H4 (cell line): ENCODE results near the gene CAPN8. TPM values are rescaled to one million over a fixed set of nuclear protein-coding genes. Genes with fewer than 3 reads are reported as not detected.

Experiments
- DNase-seq: peaks from one replicate; pipeline ENCODE4 v3.0.0-alpha.2; 2015; ENCODE audit warnings: low spot score
- total RNA-seq: library from RNA; depleted of rRNA; stranded (reverse); fragments of >200 nt; shearing (Covaris generic); gene quantifications from 2 replicates; pipeline ENCODE4 v1.2.3, GENCODE V29; 2014

CAPN8 gene
- total RNA-seq, 1 experiment from 2014 or later, result not detected

- peak; percentile 67 for DNase-seq
These were observed 37.5 kb upstream of the CAPN8 start for GRCh38 chr1:223702735-223703667.

- DNase-seq, result peak; percentile 95
These were observed 35.6 kb upstream of the CAPN8 start for GRCh38 chr1:223700942-223701637.

DNA sequence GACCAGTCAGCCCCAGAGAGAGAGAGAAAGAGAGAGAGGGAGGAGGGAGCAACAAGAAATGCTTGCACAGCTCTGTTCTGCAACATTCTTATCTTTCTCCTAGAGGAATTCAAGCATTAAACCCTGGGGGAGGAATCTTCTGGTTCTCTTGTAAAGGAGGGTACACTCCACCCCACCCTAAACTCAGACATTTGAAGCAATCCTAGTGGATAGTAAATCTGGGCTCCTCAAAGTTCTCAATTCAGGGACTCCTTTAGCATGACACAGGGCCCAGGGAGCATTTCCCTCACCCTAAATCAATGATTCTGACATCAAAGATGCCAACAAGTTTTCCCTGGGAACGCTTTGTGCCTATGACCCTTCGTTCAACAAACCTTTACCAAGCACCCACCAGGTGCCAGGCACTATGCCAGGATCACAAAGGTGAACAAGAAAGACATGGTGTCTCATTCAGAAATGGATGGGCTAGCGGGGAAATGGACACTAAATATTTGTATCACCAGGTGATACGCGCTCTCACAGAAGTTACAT, 35.0 kb upstream of the CAPN8 start:
- no peak for DNase-seq

DNA sequence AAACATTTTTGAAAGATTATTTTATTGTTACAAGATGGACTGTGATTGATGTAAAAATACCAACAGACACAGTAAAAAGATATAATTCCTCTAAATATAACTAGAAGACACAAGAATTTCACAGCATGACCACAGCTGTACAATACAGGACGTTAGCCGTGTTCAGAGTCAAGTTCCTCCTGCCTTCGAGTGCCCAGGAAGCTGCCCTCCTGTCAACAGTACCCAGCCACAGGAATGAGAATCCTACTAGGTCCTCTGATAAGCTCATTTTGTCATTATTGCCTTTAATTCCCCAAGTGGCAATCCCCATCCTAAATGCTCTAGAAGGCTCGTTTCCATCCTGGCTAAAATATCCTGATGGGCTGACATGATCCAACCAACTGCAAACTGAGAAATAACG, 30.4 kb upstream of the CAPN8 start:
- DNase-seq, result no peak

DNA sequence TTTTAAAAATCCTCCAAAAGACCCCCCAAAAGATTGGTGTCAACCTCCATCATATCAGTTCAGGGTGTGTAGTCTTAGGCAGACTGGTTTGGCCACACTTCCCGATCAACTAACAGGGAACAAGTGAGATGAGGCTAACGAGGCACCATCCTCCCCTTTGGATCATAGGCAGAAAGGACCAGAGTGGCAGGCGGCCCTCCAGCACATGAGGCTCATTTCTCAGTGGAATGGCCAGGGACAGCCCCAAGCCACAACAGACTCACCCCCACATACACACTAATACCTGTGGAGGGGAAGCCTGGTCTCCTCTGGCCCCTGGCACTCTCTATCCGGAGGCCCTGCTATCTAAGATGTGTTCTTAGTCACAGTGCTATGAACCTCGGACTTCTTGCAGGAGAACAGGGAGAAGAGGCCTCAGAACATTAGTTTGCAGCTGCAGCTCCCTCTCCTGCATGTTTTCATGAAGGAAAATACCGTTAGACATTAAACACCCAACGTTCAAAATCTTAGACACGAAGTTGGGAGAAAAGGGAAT, 29.6 kb upstream of the CAPN8 start:
- DNase-seq, result no peak

DNA sequence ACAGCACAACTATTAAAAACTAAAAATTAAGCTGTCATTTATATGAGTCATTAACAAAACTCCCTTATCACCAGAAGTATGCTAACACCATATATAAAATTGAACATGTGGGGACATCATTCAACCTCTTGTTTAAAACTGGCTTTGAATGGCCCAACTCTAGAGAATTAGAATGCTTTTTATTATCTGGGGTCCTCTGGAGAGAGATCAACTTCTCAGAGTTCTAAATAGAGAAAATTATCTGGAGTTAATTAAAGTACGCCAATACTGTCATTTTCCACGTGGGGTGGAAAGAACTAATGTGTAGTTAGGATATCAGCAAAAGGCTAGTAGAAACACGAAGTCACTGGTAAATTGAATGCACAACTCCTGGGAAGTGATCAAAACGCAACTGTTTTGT, 25.6 kb upstream of the CAPN8 start:
- no peak for DNase-seq

DNA sequence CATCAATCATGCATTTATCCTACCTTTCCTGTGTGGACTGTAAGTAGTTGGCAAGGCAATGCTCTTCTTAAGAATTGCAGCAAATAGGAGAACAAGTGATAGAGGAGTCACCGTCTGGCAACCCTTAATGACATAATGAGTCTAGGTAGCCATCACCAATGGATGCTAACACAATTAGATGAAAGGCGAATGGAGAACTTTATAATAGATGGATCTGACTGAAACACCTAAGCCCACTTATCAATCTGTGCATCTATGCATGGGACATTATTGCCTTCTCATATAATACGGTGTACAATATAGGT, 18.9 kb upstream of the CAPN8 start:
- no peak for DNase-seq

DNA sequence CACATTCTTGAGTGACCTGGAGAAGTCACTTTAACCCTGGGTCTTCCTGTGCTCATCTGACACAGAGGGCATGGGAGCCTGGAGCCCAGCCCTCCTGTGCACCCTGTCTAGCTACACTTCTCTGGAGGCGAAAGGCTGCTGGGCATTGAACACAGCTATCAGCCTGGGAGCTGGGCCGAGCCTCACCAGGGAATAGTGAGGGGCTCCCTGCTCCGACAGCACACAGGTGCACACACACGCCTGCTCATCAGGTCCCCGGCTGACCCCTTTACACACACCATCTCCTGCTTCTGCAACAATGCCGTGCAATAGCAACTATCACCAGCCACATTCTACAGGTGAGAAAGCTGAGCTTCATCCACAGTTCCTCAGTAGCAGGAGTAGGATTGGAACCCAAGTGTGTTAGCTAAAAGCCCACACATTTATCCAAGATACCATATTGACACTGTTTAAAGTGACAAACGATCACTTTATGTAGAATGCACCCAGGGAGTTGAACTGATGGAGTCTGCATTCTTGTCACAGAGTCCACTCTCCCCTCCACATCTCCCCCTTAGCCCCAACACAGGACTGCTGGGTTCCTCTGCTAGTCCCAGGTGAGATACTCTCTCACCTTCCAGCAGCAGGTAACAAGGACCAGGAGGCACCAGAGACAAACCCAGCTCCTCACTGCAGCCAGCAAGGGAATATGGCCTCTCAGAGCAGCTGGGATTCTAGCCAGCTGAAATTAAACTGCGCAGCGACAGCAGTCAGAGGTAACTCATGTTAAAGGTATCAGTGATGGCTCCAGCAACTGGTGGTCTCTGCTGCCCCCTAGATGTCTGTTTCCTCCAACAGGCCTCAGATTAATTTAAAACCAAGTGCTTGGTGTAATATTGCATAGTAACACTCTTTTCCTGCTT, 18.3 kb upstream of the CAPN8 start:
- peak; percentile 60 for DNase-seq

GRCh38 chr1:223682502-223682901, 17.0 kb upstream of the CAPN8 start:
- no peak for DNase-seq

GRCh38 chr1:223680188-223680587, 14.7 kb upstream of the CAPN8 start:
- no peak for DNase-seq

DNA sequence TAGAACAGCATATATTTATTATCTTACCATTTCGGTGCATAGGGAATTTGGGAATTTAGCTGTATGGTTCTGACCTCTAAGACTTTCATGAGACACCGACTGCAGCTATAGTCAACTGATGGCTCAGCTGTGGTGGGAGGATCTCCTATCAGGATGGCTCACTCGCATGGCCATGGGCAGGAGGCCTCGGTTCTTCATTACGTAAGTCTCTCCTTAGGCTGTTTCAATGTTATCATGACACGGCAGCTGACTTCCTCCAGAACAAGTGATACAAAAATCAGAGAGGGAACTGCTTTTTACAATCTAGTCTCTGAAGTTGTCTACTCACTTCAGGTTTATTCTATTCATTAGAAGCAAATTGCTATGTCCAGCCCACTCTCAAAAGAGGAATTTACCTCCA, 13.3 kb upstream of the CAPN8 start:
- DNase-seq, result no peak

DNA sequence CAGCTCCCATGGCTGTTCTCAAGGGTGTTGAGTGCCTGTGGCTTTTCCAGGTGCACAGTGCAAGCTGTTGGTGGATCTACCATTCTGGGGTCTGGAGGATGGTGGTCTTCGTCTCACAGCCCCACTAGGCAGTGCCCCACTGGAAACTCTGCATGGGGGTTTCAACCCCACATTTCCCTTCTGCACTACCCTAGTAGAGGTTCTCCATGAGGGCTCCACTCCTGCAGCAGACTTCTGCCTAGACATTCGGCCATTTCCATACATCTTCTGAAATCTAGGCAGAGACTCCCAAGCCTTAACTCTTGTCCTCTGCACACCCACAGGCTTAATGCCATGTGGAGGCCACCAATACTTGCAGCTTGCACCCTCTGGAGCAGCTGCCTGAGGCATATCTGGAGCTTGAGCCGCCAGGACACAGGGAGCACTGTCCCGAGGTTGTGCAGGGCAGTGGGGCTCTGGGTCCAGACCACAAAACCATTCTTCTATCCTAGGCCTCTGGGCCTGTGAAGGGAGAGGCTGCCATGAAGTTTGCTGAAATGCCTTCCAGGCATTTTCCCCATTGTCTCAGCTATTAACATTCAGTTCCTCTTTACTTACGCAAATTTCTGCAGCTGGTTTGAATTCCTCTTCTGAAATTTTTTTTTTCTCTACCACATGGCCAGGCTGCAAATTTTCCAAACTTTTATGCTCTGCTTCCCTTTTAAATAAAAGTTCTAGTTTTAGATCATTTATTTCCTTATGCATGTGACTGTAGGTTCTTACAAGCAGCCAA, 8.8 kb upstream of the CAPN8 start:
- no peak for DNase-seq

DNA sequence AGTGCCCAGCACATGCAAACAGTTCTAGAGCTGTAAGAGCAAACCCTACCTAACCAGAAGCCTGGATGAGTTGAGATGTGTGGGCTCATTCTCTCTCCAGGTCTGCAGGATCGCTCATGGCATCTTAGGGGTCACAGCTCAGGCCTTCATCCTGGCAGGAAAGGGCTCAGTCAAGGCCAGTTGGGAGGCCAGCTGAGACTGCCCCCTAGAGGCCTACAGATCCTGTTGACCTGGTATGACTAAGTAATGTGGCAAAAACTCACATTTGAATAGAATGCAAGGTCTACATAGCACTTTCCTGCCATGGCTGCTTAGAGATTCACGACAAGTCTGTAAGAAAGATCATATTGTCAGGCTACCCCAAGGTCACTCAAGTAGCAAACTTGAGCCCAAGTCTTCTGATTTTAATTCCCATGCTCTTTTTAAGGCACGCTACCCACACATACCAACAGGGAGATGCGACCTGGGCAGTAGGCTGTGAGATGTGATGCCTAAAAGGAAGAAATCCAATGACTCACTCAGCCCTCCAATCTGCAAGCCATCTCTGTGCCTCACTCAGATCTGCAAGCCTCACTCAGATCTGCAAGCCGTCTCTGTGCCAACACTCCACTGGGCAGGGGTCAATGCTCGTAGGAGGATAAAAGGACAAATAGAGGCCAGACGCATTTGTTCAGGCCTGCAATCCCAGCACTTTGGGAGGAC, 5.1 kb upstream of the CAPN8 start:
- peak; percentile 48 for DNase-seq

- no peak for DNase-seq
These were observed 3.7 kb upstream of the CAPN8 start for GRCh38 chr1:223669003-223669795.

DNA sequence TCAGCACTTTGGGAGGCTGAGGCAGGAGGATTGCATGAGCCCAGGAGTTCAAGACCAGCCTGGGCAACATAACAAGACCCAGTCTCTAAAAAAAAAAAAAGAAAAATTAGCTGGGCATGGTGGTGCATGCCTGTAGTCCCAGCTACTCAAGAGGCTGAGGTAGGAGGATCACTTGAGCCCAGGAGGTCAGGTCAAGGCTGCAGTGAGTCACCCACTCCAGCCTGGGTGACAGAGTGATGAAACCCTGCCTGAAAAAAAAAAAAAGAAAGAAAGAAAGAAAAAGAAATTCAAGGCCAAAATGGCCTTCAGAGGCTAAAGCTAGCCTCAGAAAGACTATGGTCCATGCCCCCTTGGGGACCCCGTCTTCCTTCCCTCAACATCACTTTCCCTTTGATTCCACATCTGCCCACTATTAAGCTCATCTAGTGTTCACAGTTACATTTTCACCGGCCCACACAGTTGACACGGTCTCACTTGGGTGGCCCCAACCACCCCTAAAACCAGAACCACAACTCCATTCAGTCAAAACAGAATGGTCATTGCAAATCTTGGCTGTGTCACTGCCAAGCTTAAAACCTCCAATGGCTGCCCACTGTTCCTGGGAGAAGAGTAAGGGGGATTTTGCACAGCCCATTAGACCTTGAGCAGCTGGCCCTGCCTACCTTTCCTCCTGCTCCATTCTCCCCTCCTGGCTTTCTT, 2.1 kb upstream of the CAPN8 start:
- DNase-seq, result no peak

- no peak for DNase-seq
These were observed 1.4 kb downstream of the CAPN8 start for GRCh38 chr1:223664106-223664505.

DNA sequence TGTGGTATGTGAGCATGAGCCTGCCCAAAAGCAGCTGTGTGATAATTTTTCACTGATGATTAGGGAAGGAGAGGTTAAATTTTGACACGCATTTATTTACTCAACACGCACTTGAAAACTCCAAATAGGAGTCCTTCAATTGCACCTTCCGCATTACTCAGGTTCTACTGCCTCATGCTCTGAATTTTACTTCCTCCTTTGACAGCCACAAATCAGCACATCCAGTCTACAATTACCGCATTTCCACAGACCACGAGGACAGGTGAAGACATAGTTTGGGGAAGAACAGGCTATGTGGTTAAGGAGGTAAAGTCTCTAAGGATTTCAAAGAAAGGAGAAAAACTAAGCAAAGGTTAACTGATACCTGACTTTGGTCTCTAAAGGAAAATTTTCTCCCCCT, 2.6 kb downstream of the CAPN8 start:
- no peak for DNase-seq

- DNase-seq, result no peak
These were observed 5.8 kb downstream of the CAPN8 start for GRCh38 chr1:223659711-223660110.

DNA sequence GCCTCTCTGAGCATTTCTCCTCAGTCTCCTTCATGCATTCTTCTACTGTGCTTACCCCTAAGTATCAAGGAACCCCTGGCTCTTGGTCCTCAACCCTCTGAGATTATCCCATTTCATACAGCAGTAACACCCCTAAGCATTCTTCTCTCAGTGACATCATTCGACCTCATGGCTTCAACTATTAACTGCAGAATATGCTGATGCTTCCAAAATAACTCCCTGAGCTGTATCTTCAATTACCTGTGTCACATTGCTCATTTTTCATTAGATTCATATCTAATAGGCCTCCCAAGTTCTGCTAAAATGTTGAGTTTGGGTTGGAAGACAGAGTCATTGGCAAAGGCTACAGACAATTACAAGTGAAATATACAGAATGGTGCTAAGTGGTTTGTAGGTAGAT, 7.5 kb downstream of the CAPN8 start:
- no peak for DNase-seq
